ENCODE data around the gene ARHGEF17. TPM values are rescaled to one million over a fixed set of nuclear protein-coding genes. Genes with fewer than 3 reads are reported as not detected.
A peak's percentile ranks its signal among the peaks of the same experiment; 100 is the strongest.

The ARHGEF17 gene
- polyA plus RNA-seq, 3 donors, result 0.16 to 1.2 (median 0.55) TPM

GRCh38 chr11:73292525-73292894 is 15.6 kb upstream of the ARHGEF17 start:
- peaks cover 25 to 26% of the 10 kb centered on the region in 2 donors for H3K4me1 ChIP-seq (ENCODE audit: control insufficient read depth in 1 of 2, insufficient read depth in 2 of 2, low read length in 2 of 2)
- no peaks in the 10 kb centered on the region for H4K20me1 ChIP-seq (ENCODE audit: insufficient read depth, low read length)
- no peak overlapping the region for H3K4me3 ChIP-seq (replicated peaks in 1 of 3; ENCODE audit: low read depth in 2 of 3, low read length in 3 of 3)
- peaks cover 3 to 15% (median 4%) of the 10 kb centered on the region in 3 donors for H3K27me3 Mint-ChIP-seq (ENCODE audit: low read depth in 3 of 3)
- H3K4me2 ChIP-seq (replicated peaks; ENCODE audit: extremely low read depth, low read length, poor library complexity, severe bottlenecking), result no peak overlapping the region
- H3K9ac ChIP-seq (ENCODE audit: insufficient read depth, low read length, poor library complexity, severe bottlenecking), result no peak overlapping the region
- H3K4me1 Mint-ChIP-seq, result peaks cover 39% of the 10 kb centered on the region
- H3K79me2 ChIP-seq (ENCODE audit: insufficient read depth, low read length), result no peaks in the 10 kb centered on the region
- no peaks in the 10 kb centered on the region for H3K27me3 ChIP-seq (ENCODE audit: control insufficient read depth in 2 of 2, insufficient read depth in 2 of 2, low read length in 2 of 2)
- no peaks in the 10 kb centered on the region for H3K9me3 Mint-ChIP-seq
- H2AFZ ChIP-seq (ENCODE audit: insufficient read depth, low read depth, low read length, poor library complexity, severe bottlenecking), result no peak overlapping the region
- H3K36me3 Mint-ChIP-seq, result peaks cover 3 to 8% of the 10 kb centered on the region in 2 donors
- no CpG with 5 or more reads among the region's 5 CpGs for WGBS (ENCODE audit: insufficient coverage)
- H3K9me3 ChIP-seq (replicated peaks in 1 of 2; ENCODE audit: control insufficient read depth in 1 of 2, insufficient read depth in 1 of 2, low read length in 2 of 2), result no peaks in the 10 kb centered on the region
- TF ChIP-seq, protein P1, sequence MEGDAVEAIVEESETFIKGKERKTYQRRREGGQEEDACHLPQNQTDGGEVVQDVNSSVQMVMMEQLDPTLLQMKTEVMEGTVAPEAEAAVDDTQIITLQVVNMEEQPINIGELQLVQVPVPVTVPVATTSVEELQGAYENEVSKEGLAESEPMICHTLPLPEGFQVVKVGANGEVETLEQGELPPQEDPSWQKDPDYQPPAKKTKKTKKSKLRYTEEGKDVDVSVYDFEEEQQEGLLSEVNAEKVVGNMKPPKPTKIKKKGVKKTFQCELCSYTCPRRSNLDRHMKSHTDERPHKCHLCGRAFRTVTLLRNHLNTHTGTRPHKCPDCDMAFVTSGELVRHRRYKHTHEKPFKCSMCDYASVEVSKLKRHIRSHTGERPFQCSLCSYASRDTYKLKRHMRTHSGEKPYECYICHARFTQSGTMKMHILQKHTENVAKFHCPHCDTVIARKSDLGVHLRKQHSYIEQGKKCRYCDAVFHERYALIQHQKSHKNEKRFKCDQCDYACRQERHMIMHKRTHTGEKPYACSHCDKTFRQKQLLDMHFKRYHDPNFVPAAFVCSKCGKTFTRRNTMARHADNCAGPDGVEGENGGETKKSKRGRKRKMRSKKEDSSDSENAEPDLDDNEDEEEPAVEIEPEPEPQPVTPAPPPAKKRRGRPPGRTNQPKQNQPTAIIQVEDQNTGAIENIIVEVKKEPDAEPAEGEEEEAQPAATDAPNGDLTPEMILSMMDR (IDR thresholded peaks at IDR 0.05), result no peak
- no peak overlapping the region for H3K27ac ChIP-seq (ENCODE audit: low read depth in 1 of 2, low read length in 2 of 2)
- peak overlapping the region in 3 of 7 donors; percentile 12 to 64 (median 62) for H3K27ac Mint-ChIP-seq
- peaks cover 0 to 2% of the 10 kb centered on the region in 2 donors for H3K36me3 ChIP-seq (replicated peaks in 1 of 2; ENCODE audit: control insufficient read depth in 1 of 2, insufficient read depth in 2 of 2, low read length in 2 of 2)
- peak overlapping the region in 1 of 2 donors; percentile 49 for H3K4me3 Mint-ChIP-seq
- intact Hi-C loops (cut with micrococcal nuclease), result loop anchor here in 1 of 2 donors (5.0 kb wide), 2 partner anchors 40 to 105 kb away; no protein-coding TSS in a partner anchor
- no peak for DNase-seq

- H3K27me3 ChIP-seq (ENCODE audit: control insufficient read depth in 2 of 2, insufficient read depth in 2 of 2, low read length in 2 of 2), result no peaks in the 10 kb centered on the region
- no peak overlapping the region for H2AFZ ChIP-seq (ENCODE audit: insufficient read depth, low read depth, low read length, poor library complexity, severe bottlenecking)
- Mint-ChIP-seq H3K9me3 (no peaks in the 10 kb centered on the region), H3K27me3 (ENCODE audit: low read depth in 3 of 3) (peaks cover 3 to 15% (median 4%) of the 10 kb centered on the region in 3 donors), H3K27ac (peak overlapping the region in 1 of 7 donors; percentile 33), H3K36me3 (peaks cover 5 to 10% of the 10 kb centered on the region in 2 donors), H3K4me3 (no peak overlapping the region), H3K4me1 (peaks cover 30% of the 10 kb centered on the region)
- no peak overlapping the region for H3K4me3 ChIP-seq (replicated peaks in 1 of 3; ENCODE audit: low read depth in 2 of 3, low read length in 3 of 3)
- intact Hi-C loops (cut with micrococcal nuclease), result loop anchor here in 1 of 2 donors (5.0 kb wide), 2 partner anchors 41 to 106 kb away; no protein-coding TSS in a partner anchor
- TF ChIP-seq, protein P1 (IDR thresholded peaks at IDR 0.05), result no peak
- no peak overlapping the region for H3K4me2 ChIP-seq (replicated peaks; ENCODE audit: extremely low read depth, low read length, poor library complexity, severe bottlenecking)
- no peaks in the 10 kb centered on the region for H3K9me3 ChIP-seq (replicated peaks in 1 of 2; ENCODE audit: control insufficient read depth in 1 of 2, insufficient read depth in 1 of 2, low read length in 2 of 2)
- no peak for DNase-seq
- peaks cover 0 to 2% of the 10 kb centered on the region in 2 donors for H3K36me3 ChIP-seq (replicated peaks in 1 of 2; ENCODE audit: control insufficient read depth in 1 of 2, insufficient read depth in 2 of 2, low read length in 2 of 2)
- H3K4me1 ChIP-seq (ENCODE audit: control insufficient read depth in 1 of 2, insufficient read depth in 2 of 2, low read length in 2 of 2), result peaks cover 16% of the 10 kb centered on the region in 2 donors
- H3K9ac ChIP-seq (ENCODE audit: insufficient read depth, low read length, poor library complexity, severe bottlenecking), result no peak overlapping the region
- H3K27ac ChIP-seq (ENCODE audit: low read depth in 1 of 2, low read length in 2 of 2), result no peak overlapping the region
- no peaks in the 10 kb centered on the region for H4K20me1 ChIP-seq (ENCODE audit: insufficient read depth, low read length)
- no peaks in the 10 kb centered on the region for H3K79me2 ChIP-seq (ENCODE audit: insufficient read depth, low read length)
- 95% methylated on average over 2 of the region's 4 CpGs for WGBS (ENCODE audit: insufficient coverage)
These were observed 14.6 kb upstream of the ARHGEF17 start for GRCh38 chr11:73293356-73293936.
